ENCODE results near the gene MAP2K1.
"Not testable (repeated sequence)": the region's sequence is repeated elsewhere in the genome, so short reads cannot be mapped to it uniquely, and the experiment has no call there.

DNA sequence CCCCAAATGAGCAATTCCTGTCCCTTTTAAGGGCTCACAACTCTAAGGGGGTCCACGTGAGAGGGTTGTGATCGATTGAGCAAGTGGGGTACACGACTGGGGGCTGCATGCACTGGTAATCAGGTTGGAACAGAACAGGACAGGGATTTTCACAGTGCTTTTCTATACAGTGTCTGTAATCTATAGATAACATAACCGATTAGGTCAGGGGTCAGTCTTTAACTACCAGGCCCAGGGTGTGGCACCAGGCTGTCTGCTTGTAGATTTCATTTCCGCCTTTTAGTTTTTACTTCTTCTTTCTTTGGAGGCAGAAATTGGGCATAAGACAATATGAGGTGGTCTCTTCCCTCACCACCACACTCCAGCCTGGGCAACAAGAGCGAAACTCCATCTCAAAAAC lies 78.6 kb downstream of the MAP2K1 start:
- TF ChIP-seq, protein P1, sequence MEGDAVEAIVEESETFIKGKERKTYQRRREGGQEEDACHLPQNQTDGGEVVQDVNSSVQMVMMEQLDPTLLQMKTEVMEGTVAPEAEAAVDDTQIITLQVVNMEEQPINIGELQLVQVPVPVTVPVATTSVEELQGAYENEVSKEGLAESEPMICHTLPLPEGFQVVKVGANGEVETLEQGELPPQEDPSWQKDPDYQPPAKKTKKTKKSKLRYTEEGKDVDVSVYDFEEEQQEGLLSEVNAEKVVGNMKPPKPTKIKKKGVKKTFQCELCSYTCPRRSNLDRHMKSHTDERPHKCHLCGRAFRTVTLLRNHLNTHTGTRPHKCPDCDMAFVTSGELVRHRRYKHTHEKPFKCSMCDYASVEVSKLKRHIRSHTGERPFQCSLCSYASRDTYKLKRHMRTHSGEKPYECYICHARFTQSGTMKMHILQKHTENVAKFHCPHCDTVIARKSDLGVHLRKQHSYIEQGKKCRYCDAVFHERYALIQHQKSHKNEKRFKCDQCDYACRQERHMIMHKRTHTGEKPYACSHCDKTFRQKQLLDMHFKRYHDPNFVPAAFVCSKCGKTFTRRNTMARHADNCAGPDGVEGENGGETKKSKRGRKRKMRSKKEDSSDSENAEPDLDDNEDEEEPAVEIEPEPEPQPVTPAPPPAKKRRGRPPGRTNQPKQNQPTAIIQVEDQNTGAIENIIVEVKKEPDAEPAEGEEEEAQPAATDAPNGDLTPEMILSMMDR (IDR thresholded peaks at IDR 0.05; ENCODE audit: poor library complexity) = not testable (repeated sequence)
- TF ChIP-seq EZH2 (IDR thresholded peaks at IDR 0.05; ENCODE audit: borderline replicate concordance) = not testable (repeated sequence)

Measured in hepatocyte (in vitro differentiated cells).